HG03064 (cell line): ENCODE measurements around the gene SERPINC1.
"Not testable (repeated sequence)": the region's sequence is repeated elsewhere in the genome, so short reads cannot be mapped to it uniquely, and the experiment has no call there.

Source experiments
- ATAC-seq: cut with Tn5 transposase; IDR thresholded peaks from one replicate; pipeline ENCODE4 v1.9.1; 2021; ENCODE audit warnings: low read depth; ENCODE audit not compliant: unreplicated experiment

The SERPINC1 gene

GRCh38 chr1:173917149-173917548, at the start of gene SERPINC1:
Gene SERPINC1, minus strand, starts transcription at chr1:173917327. Its CDS starts 68 bp downstream, at chr1:173917259.
- ATAC-seq: no peak

- not testable (repeated sequence) for ATAC-seq
Observed at GRCh38 chr1:173965896-173966295, 48.8 kb upstream of the SERPINC1 start.

- no peak for ATAC-seq
Observed at GRCh38 chr1:173963477-173963876, 46.4 kb upstream of the SERPINC1 start.

- ATAC-seq: no peak
Observed at GRCh38 chr1:173960625-173961024, 43.5 kb upstream of the SERPINC1 start.

- ATAC-seq: no peak
Observed at GRCh38 chr1:173954179-173954578, 37.1 kb upstream of the SERPINC1 start.

GRCh38 chr1:173948594-173948993, 31.5 kb upstream of the SERPINC1 start:
- ATAC-seq: no peak

GRCh38 chr1:173946380-173946921, 29.3 kb upstream of the SERPINC1 start:
- no peak for ATAC-seq

GRCh38 chr1:173937062-173937461, 19.9 kb upstream of the SERPINC1 start:
- ATAC-seq: no peak

GRCh38 chr1:173934440-173934839, 17.3 kb upstream of the SERPINC1 start:
- ATAC-seq: no peak

GRCh38 chr1:173930541-173930940, 13.4 kb upstream of the SERPINC1 start:
- ATAC-seq: not testable (repeated sequence)

- ATAC-seq: no peak
Observed at GRCh38 chr1:173925306-173926242, 8.4 kb upstream of the SERPINC1 start.

- no peak for ATAC-seq
Observed at GRCh38 chr1:173920861-173921260, 3.7 kb upstream of the SERPINC1 start.

- ATAC-seq: no peak
Observed at GRCh38 chr1:173917635-173918493, 737 bp upstream of the SERPINC1 start.

GRCh38 chr1:173916667-173917066, 460 bp downstream of the SERPINC1 start:
- no peak for ATAC-seq

- no peak for ATAC-seq
Observed at GRCh38 chr1:173915596-173915995, 1.5 kb downstream of the SERPINC1 start.

GRCh38 chr1:173914366-173914871, 2.7 kb downstream of the SERPINC1 start:
- no peak for ATAC-seq

- ATAC-seq: no peak
Observed at GRCh38 chr1:173913111-173913510, 4.0 kb downstream of the SERPINC1 start.

GRCh38 chr1:173903827-173904531, 13.1 kb downstream of the SERPINC1 start:
- no peak for ATAC-seq

GRCh38 chr1:173900992-173901391, 16.1 kb downstream of the SERPINC1 start:
- no peak for ATAC-seq

GRCh38 chr1:173900427-173900826, 16.7 kb downstream of the SERPINC1 start:
- no peak for ATAC-seq
